GM18499 (cell line): ENCODE data around the gene ARVCF.

Source experiments
- ATAC-seq: cut with Tn5 transposase; IDR thresholded peaks from one replicate; pipeline ENCODE4 v1.9.1; 2021; ENCODE audit warnings: moderate number of reproducible peaks; ENCODE audit not compliant: insufficient read depth, unreplicated experiment

Gene ARVCF

GRCh38 chr22:19921544-19922081 lies 95.0 kb downstream of the ARVCF start:
- no peak for ATAC-seq
